ENCODE data around the gene SHROOM3.

DNA sequence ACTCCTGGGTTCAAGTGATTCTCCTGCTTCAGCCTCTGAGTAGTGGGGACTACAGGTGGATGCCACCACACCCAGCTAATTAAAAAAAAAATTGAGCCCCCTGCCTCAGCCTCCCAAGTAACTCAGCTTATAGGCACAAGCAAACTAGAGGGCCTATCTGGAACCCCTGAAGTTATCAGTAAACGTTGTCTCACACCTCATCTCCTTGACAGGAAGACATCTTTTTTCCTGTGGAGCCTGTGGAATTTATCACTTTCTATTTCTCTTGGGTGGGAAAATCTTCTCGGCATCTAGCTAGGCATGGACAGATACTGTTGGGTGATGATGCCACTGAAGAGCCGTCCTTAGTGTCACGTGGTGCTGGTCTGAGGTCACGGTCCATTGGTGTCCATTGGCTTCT, 291.6 kb downstream of the SHROOM3 start:
- no peak for TF ChIP-seq POLR2A (IDR thresholded peaks at IDR 0.05)
- TF ChIP-seq, protein P1, sequence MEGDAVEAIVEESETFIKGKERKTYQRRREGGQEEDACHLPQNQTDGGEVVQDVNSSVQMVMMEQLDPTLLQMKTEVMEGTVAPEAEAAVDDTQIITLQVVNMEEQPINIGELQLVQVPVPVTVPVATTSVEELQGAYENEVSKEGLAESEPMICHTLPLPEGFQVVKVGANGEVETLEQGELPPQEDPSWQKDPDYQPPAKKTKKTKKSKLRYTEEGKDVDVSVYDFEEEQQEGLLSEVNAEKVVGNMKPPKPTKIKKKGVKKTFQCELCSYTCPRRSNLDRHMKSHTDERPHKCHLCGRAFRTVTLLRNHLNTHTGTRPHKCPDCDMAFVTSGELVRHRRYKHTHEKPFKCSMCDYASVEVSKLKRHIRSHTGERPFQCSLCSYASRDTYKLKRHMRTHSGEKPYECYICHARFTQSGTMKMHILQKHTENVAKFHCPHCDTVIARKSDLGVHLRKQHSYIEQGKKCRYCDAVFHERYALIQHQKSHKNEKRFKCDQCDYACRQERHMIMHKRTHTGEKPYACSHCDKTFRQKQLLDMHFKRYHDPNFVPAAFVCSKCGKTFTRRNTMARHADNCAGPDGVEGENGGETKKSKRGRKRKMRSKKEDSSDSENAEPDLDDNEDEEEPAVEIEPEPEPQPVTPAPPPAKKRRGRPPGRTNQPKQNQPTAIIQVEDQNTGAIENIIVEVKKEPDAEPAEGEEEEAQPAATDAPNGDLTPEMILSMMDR (IDR thresholded peaks at IDR 0.05), result no peak

All from adrenal gland (tissue), 5 donors.